Stimulated activated CD4-positive, alpha-beta T cell treated with anti-CD3 and anti-CD28 coated beads, Interleukin-4, amount 100 ng/mL, for 1 hour (primary cell): Measurements from ENCODE around the gene THADA.
A peak's percentile ranks its signal among the peaks of the same experiment; 100 is the strongest.

Experiments used
- DNase-seq: peaks from one replicate; pipeline ENCODE4 v3.0.0-alpha.2; 2020

Gene THADA

DNA sequence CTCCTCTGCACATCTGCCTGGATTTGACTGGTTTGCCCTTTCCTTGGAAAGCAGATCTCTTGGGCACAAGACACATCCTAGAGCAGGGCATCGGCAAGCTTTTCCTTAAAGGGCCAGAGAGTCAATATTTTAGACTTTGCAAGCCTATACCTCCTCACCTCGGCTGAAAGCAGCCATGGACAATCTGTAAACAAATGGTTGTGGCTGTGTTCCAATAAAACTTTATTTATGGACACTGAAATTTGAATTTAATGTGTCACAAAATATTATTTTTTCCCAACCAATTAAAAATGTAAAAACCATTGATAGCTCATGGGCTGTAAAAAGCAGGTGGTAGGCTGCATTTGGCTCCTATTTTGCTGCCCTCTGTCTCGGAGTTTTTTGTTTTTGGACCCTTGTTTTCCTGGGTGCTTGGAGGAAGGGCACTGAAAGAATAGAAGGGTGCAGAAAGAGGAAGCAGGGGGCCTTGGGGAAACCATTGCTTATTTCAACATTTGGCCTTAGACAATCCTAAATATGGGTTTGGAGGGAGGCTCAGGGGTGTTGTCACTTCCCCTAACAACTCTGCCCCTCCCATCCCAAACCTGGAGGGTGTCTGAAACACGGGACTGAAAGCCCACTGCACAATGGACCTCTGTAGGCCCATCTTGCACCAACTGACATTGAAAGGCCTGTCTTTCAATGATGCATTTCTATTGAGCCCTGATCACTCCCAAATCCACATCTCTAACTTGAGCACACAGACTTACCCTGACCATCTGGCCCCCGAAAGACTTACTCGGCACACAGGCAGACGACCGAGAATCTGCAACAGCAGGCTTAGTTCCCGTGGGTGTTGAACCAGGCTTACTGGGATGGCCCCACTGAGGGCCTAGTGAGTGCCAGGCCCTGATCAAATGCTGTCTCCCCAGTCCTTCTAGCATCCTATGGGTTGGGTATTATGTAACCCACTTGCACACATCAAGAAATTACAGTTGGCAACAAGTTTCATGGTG is 362.3 kb downstream of the THADA start:
- DNase-seq = no peak

DNA sequence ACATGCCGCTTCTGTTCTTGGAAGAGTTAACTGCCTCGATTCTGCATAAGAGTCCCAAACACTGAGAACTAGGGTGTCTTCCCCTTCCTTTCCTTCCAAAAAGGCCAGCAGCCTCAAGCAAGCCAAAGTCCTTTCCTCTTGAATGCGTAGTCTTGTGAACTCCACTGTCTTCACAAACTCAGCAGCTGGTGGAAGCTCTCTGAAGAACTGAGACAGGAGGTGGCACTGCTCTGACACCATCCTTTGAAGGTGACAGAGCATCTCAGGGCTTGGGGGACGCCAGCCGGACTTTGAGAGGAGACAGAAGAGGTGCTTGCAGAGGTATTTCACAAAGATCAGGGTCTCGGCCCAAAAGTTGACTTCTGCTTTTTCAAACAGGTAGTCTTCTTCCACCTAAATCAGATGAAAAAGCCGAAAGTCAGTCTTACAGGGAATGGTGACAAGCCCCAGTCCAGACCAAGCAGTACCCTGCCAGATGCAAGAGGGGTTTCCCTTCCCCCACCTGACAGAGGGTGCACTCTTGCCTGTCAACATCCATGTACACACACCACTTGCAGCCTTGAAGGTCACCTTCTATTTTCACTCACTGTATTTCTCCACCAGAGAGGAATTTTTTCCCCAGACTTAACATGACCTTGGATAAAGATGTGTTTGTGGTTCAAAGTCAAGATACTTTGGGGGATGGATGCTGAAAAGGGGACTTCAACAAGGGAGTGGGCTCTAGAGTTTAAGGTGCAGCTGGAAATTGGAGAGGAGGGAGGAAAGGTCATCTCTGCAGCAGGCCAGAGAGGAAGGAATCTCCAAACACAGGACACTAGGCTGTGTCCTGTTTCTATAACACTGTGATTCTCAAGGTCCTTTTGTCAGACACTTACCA is 364.6 kb downstream of the THADA start:
- DNase-seq = no peak

DNA sequence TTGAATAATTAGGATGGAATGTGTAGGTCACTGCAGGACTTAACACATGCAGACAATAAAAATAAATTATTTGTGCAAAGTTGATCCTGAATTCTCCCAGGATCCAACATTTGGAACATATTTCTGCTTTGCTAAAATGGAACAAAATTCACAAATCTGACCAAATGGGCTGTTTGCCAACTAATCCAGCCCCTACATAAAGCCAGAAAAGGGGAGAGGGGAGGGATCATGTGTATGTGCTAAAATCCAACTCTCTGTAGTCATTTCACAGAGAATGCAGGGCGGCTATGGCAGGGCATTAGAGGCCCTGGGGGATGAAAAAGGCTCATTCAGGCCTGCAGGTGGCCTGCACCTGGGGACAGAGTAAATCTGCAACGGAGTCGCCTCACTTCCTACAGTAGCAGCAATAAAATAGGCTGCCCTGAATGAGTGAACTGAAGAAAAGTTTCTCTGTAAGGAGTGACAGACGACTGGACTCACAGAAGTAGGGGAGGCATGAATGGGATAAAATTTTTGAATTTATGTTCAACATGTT is 365.4 kb downstream of the THADA start:
- no peak for DNase-seq

DNA sequence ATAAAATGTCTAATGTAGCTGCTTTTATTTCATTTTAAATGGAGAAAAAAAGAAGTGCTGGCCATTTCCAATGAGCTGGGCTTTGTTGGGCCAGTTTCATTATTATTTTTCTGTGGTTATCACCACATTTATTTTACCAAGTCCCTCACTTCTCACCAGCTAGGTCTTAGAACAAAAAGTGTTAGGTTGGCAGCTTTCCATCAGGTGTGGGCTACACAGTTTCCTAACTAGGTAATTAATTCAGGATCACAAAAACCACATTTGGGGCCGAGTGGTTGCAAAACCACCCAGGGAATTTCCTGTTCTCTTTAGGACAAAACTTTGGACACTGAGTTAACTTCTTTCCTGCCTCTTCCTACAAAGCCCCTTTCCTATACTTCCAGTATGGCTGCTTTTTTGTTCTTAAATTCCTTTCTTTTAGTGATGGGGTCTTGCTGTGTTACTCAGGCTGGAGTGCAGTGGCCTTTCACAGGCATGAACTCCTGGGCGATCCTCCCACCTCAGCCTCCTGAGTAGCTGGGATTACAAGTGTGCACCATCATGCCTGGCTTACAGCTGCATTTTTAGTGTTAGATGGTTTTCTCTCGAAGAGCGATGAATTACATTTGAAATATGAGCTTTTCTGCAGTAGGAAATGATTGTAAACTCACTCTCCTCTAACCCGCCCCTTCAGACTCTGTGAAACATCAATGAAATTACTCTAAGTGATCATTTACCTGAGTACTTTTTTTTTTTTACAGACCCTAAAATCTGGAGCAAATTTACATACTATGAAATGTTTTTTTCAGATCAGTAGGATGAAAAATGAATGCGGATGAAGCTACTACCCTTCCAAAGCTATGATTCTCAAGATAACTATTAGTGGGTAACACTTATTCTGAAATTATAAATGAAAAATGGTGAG is 366.8 kb downstream of the THADA start:
- no peak for DNase-seq

DNA sequence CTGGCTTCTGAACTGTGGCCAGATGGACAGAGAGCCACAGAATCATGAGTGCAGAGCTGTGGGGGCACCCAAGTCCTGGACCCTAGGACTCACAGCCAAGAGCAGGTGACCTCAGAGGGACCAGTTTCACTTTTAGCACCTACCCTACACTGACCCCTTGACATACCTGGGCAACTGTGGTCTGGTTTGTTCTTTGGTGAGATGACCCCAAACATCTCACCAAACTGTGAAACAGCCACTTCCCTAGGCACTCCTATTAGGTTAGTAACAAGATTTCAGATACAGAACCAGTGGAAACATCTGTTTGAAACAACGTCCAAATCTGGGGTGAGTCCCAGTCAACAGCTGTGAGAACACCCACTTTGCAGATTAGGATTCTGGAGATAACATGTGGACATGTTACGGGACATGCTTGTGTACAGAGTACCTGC is 367.5 kb downstream of the THADA start:
- no peak for DNase-seq

DNA sequence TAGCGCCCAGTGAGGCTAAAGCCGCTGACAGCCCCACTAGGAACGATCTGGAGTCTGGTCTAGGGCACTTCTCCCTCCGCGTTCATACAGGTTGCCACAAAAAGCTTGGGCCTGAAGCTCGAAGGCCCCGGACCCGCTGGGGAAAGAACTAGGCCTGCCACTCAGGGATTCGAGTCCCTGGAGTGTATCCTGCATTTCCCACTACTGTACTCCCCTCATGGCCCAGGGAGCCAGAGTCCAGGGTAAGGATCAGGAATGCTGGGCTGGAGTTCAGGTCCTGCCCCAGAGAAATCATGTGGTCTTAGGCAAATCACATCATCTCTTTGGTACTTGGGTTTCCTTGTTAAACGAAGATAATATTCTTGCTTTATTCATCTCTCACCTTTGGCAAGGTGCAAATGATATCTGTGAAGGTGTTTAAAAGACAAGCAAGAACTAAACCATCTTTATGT is 368.0 kb downstream of the THADA start:
- DNase-seq = no peak

DNA sequence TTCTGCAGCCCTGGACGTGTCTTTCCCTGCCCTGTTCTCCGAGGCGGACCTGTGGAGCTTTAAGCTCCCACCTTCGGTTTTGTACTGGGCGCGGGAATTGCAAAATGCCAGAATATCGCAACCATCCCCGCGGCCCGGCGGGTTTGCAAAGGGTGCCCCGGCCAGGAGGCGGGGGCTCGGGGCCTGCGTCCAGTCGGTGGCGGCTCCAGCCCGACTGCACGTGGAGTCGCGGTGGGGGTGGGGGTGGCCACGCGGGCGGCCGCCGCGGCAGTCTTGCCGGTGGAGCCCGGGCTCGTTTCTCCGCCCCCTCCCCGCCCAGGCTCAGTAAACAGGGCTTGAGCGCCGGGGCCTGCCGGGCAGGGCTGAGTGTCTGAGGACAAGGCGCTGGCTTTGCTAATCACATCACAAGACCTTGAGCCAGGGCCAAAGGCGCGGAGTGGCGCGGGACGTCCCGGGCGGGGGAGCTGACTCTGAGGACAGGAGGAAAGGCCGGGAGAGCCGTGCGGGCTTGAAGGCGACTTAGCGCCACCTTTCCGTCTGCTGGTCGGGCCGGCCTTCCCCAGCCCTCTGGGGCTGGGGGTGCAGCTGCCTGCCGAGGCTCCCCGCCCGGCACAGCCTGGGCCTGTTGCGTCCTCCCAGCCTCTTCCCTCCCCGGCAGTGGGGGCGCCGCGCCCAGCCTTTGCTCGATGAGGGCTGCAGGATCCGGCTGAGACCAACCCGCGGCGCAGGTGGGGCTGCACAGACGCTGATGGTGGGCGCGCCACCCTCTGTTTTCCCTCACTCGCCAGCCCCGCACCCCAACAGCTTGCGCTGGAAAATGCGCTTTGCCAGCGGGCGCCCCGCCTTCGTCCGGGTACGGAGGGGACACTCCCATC is 368.6 kb downstream of the THADA start:
- DNase-seq = peak; percentile 75

DNA sequence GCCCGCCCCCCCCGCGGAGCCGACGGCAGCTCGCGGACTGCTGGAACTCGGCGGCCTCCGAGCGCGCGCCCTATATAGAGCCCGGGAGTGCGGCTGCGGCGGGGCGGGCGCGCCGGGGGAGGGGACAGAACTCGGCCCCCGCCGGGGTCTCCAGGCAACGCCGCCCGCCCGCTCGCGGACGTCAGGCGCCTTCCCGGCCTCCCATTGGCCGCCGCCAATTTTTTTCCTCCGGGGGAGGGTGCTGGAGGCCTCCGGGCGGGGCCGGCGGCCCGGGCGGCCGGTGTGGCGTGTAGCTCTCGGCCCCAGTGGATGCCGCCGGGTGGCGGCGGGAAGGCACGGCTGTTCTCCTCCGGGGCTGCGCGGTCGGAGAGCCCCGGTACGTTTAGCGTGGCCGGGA is 369.3 kb downstream of the THADA start, which contains the start of gene ZFP36L2:
Gene ZFP36L2 (minus strand): TSS at position 49 of the 397 bp plus-strand sequence. CDS start 291 bp downstream, outside the sequence.
- DNase-seq = peak; percentile 95

DNA sequence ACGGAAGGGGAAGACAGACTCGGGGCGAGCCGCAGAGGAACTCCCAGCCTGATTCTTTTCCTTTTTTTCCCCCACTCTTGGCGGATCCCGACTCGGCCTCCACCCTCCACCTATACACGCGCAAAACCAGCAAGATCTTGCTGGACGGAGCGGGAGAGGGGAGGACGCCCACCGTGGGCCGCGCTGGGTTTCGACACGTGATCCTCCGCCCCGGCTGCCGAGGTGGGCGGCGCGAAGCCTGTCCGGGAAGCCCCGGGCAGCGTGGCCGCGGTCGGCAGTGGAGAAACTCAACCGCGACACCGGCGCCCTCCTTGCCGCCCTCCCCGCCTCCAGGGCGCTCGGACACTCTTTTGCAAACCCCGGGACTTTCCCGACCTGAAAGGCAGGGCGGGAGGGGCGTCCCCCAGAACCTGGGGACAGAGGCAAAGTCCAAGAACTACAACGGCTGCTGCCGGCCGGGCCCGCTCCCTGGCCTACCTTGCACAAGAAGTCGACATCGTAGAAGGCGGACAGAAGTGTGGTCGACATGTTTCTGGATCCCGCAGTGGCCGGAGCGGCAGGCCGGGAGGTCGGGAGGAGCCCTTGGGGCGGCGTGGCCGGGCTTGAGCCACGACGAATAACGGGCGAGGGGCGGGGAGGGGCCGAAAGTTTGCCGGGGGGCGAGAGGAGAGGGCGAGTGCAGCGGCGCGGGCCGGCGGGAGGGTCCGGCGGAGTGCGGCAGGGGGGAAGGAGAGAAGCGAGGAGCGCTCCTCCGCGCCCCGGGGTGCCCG is 369.9 kb downstream of the THADA start:
- DNase-seq = peak; percentile 72

DNA sequence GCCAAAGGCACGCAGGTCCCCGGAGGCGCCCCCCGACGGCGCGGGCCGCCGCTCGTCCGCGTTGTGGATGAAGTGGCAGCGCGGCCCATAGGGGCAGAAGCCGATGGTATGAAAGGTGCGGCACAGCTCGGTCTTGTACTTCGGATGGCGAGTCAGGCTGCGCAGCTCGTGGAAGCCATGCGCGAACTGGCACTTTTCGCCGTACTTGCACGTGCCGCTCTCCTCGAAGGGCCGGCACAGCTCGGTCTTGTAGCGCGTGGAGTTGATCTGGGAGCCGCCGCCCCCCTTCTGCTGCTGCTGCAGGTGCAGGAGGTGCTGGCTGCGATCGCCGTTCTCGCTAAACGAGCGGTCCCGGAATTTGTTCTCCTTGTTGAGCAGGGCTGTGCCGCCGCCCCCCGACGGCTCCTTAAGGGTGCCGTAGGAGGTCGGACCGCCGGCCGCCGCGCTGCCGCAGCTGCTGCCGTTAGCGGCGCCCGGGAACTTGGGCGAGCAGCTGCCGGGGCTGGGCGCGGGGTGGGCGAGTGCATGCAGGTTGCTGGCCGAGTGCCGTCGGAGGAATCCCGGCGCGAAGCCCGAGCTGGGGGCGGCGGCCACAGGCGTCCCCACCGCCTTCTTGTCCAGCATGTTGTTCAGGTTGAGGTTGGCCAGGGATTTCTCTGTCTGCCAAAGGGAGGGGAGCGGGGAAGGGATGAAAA is 370.6 kb downstream of the THADA start:
- DNase-seq = peak; percentile 61

DNA sequence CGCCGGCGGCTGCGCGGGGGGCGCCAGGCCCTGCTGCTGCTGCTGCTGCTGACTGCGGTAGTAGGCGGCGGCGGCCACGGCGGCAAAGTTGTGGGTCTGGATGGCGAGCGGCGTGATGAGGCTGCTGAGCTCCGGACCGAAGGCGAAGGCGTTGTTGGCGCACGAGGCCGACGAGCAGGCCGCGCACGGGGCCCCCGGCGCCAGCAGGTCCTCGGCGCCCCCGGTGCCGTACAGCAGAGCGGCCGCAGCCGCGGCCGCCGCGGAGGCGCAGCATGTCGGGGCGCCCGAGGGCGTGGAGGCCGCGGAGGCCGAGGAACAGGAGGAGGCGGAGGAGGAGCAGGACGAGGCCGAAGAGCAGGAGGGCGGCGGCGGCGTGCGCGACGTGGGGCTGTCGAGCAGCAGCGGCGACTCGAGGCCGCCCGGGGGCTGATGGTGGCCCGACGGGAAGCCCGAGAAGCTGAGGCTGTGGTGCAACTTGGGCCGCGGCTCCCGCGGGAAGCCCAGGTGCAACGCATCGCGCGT is 371.2 kb downstream of the THADA start:
- DNase-seq = peak; percentile 43

DNA sequence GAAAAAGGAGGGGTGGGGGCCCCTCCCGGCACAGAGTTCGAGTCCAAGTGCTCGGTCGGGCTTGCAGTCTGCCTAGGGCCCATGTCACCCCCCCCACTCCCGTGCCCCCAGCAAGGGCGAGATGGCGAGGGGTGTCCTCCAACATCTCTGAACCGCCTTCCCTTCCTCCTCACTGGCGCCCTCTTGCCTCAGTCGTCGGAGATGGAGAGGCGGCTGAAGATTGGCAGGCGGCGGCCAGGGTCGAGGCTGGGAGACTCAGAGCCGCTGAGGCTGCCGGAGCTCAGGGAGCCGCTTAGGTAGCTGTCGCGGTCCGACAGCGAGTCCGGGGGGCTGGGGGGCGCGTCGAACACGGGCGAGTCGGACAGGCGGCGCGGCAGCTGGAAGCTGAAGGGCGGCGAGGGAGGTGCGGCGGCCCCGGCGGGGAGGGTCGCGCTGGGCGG is 371.7 kb downstream of the THADA start:
- DNase-seq = peak; percentile 70

DNA sequence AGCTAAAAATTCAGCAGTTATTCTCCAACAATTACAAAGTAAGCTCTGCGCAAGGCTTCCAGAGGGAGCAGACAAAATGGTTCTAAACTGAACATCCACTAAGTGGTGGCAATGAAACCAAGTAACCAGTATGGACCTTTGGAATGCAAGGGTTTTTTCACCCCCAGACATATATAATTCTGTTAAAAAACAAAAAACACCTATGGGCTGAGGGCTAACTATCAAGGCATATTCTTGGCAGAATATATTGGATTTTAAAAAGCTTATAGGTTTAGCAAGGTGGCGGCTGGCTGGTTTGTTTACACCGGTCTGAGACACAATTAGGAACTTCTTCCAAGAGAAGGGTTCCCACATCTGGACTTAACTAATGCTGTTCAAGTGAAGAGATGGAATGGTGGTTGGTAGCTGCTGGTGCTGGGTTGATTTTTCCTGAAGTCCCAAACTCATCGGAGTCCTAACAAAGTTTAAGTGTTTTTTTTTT is 372.3 kb downstream of the THADA start:
- no peak for DNase-seq

DNA sequence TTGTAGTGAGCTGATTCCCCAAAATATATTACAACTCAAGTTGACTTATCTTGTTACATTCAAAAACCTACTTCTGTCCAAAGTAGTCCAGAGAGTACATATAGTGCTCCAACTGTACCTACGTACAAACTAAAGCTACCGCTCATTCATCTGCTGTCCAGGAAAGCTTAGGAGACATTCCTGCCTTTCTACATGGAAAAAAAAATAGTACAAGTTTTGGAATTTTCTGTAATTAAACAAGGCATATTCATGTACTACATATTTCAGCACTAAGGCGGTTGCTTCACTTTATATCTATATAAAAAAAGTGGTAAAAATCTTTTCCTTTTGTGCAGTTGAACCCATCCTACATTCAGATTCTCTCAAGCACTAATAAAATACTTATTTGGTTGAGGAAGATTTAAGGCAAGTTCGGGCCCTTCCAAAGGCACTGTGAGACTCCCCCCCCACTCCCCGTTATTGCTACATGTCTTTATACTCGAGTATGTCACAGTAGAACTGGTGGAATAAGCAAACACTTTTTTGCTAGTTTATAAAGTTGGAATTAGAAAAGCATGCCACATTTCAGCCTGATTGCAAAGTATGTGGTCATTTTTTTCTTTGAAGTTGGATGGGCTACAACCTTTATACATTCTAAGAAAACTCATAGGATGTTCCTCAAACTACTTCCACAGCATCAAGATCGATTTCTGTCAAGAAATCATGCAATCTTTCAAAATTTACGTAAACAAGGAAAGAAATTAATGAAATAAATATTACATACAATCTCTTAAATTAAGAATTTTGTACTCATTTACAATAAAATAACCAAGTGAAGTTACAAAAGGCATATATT is 373.1 kb downstream of the THADA start:
- no peak for DNase-seq

DNA sequence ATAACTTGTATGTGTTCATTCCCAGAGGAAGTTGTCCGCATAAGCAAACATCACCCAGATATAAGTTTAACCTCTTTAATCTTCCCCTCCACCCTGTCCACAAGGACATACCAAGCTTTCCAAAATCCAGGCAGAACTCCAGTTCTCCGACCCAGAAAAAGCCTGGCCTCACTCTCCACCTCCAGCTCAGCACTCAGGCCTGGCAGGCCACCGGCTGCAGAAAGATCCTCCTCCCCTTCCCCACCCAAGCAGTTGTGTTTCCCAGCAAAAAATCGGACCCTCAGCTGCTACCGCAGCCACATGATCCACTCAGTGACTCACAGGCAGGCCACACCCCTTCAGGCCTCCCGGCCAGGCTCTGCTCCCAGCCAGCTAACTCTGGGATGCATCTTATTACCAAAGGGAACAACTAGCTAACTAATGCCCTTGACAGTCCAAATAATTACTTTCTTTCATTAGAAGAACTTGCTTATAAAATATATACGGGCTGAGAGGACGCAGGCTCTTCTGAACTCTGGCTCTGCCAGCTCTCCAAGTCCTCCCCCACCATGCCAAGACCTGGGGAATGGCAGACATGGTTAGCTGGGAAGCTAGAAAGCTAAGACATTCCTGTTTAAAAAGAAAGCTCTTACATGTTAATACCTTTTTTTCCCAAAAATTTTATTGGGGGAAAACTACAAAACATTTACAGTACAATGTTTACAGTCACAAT is 373.9 kb downstream of the THADA start:
- DNase-seq = peak; percentile 50

DNA sequence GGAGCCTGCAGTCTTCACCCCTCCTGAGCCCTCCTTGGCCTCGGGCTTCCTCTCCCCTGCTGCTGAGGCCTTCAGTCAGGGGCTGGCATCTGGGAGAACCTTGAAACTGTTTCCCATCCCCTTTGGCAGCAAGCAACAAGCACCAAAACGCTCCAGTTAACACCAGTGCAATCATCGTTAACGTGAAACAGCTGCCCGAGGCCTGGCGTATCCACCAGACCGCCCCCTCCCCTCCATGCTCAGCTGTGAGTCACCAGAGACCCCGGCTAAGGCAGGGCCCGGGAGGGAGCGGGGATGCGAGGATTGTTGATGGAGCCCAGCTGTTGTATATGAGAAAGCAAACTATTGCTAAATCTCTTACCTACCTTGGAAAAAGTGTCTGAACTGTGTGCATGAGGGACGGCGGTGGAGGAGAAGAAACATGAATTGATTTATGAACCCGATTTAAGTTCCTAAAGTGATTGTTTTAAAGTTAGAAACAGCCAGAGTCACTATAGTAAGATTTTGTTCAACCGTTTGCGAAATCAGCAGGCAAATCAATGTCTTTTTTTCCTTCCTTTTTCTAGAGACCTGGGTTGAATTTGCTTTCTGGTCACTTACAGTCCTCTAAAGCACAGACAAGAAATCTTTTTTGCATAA is 374.6 kb downstream of the THADA start:
- DNase-seq = peak; percentile 39

DNA sequence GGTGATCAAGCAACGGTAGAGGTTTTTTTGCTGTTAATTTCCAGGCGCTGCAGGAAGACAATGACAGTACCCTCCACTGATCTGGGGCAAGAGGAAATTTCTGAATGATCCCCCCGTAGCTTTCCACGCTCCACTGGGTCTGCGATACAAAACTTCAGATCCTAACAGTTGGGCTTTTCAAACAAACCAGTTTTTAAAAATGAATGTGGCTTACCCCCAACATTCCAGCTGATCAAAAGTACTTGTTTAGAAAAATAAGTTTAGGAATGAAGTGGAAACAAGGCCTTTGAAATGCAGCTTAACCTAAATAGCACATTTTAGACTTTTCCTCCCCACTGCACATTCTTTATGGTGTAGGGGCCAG is 375.1 kb downstream of the THADA start:
- no peak for DNase-seq
